ENCODE data around the gene NCCRP1. TPM values are rescaled to one million over a fixed set of nuclear protein-coding genes. Genes with fewer than 3 reads are reported as not detected.

NCCRP1 gene
- total RNA-seq, 1 donor from 2014 or later = 4.5 TPM

DNA sequence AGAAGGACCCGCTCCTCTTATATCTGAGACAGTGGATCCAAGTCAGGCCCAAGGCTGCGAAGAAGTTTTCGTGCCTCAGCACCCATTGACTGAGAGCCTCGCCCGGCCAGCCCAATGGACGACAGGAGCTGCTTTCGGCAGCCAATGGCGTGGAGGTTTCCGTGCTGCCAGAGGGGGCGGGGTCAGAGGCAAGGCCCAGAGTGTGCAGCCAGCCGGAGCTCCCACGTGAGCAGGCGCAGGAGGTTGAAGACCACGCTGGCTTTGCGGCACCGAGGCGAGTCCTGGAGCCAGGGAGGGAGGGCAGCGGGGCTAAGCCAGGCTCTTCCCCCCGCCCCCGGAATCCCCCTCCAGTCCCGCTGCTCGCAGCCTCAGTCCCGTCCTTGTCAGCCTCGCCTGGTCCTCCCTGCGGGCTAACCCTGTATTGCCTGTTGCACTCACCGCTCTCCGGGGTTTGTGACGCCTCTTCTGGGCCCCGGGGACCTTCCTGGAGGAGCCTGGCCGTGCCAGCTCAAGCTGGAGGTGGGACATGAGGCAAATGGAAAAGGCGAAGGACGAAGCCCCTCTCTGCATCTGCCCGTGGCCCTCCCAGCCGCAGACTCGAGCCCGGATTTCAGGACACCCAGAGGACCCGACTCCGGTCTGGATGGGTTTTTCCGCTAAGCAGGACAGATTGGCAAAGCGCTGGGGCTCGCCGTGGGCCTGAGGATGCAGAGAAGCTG is 50.3 kb downstream of the NCCRP1 start:
- peak; percentile 53 for DNase-seq

DNA sequence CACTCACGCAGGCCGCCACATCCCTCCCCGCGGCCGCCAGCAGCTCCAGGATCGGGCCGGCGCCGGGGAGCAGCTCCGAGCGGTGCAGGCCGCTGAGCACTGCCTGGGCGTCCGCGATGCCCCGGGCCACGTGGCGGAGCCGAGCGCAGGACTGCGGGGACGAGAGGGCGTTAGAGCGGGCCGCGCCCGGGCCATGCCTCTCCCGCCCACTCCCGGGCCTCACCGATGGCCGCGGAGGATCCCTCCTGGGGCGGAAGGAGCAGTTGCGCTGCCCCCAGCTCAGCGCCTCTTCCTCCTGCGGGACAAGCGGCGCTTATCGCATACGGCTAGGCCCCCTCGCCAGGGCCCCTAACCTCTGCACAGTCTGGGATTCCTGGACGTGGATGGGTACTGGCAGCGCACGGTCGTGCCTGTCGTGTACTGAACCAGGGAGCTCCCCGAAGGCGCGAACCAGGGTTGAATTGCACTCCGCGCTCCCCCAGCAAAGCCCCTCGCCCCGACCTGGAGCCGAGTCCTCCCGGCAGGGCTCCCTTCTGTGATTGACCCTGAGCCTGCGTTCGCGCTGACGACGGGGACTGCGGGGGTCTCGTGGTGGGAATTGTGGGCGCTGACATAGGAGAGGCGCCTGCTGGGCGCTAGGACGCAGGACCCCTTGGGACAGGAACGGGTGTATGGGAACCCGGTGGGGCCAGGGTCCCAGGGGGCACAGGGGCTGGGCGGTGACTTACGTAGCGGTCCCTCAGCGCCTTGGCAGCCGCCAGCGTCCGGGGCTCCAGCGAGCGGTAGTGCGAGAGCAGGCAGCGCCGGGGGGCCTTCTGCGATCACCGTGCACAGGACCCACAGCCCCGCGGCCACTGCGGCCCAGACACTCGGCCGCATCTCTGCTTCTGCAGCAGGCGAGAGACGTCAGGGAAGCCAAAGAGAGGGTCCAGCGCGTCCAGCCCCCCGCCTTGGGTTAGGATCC is 51.2 kb downstream of the NCCRP1 start:
- peak; percentile 2 for DNase-seq

DNA sequence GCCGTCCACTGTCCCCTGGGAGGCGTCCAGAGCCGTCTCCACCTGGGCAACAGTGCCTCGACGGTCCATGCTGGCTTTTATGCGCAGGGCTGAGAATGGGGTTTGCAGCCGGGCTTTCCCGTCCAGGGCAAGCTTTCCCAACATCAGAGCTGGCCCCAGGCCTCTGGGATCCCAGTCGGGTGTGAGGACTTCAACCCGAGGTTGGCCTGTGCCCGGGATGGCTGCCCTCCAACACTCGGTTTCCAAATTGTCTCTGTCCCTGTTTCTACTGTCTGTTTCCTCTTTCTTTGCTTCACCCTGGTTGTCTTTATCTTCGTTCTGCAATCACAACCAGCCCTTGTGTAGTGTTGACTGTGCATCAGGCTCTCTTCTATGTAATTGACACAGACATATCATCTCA is 52.0 kb downstream of the NCCRP1 start, which contains the start of gene IFNL4:
IFNL4 (minus strand) TSS at position 51 of the 400 bp plus-strand sequence.
- DNase-seq = no peak

DNA sequence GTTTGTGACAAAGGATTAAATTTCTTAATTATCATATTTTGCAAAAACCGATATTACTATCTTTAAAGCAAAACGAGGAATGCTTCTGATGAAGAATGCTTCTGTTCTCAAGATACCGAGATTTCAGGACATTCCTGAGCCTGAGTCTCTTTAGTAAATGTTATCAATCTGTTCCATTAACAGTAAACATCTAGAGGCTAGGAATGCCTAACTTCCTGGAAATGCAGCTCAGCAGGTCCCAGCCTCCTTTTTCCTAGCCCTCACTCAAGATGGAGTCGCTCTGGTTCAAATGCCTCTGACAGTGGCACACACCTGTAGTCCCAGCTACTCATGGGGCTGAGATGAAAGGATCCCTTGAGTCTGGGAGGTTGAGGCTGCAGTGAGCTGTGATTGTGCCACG is 54.3 kb downstream of the NCCRP1 start:
- DNase-seq = no peak

Other genes with a start within 250 kb of the NCCRP1 start
- 35.2 TPM for gene FBXO17, start 221.2 kb upstream of the NCCRP1 start, total RNA-seq
- 1.6 TPM for gene FBXO27, start 164.4 kb upstream of the NCCRP1 start, total RNA-seq
- gene ACP7, start 112.6 kb upstream of the NCCRP1 start, total RNA-seq = not detected
- 10.3 TPM for gene PAK4, start 71.2 kb upstream of the NCCRP1 start, total RNA-seq
- not detected for gene SYCN, start 7.3 kb downstream of the NCCRP1 start, total RNA-seq
- not detected for gene IFNL3, start 48.0 kb downstream of the NCCRP1 start, total RNA-seq
- gene IFNL4, start 51.9 kb downstream of the NCCRP1 start, total RNA-seq = not detected
- not detected for gene IFNL2, start 71.4 kb downstream of the NCCRP1 start, total RNA-seq
- not detected for gene IFNL1, start 99.4 kb downstream of the NCCRP1 start, total RNA-seq
- gene LRFN1, start 123.9 kb downstream of the NCCRP1 start, total RNA-seq = 0.92 TPM
- 8.2 TPM for gene GMFG, start 139.1 kb downstream of the NCCRP1 start, total RNA-seq
- gene SAMD4B, start 145.5 kb downstream of the NCCRP1 start, total RNA-seq = 36.4 TPM
- 18.9 TPM for gene PAF1, start 194.1 kb downstream of the NCCRP1 start, total RNA-seq
- gene MED29, start 194.4 kb downstream of the NCCRP1 start, total RNA-seq = 15.2 TPM
- gene ZFP36, start 209.9 kb downstream of the NCCRP1 start, total RNA-seq = 24.5 TPM
- 20.9 TPM for gene PLEKHG2, start 215.7 kb downstream of the NCCRP1 start, total RNA-seq
- 106 TPM for gene RPS16, start 239.0 kb downstream of the NCCRP1 start, total RNA-seq
- 62.2 TPM for gene SUPT5H, start 248.6 kb downstream of the NCCRP1 start, total RNA-seq